ENCODE results near the gene PRR33.
"Not testable (repeated sequence)": the region's sequence is repeated elsewhere in the genome, so short reads cannot be mapped to it uniquely, and the experiment has no call there.

Gene PRR33

DNA sequence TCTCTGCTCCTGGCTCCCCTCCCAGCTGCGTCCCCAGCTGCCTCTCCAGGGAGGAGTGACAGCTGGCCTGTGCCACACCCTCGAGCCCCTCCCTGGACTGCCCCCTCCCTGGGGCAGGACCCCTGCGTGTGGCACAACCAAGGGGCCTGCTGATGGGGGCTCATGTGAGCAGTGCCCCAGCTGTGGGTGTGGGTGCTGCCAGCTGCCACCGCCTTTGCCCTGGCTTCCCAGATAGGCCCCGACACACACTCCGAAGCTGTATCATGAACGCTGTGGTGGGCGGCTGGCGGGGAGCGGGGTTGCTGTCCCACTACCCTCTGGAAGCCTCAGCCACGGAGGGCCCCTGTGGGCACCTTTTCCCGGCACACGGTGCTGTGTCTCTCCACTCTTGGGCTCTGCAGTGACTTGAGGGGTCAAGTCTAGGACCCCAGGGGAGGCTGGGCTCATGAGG lies 15.8 kb downstream of the PRR33 start:
- DNase-seq (ENCODE audit: low spot score): not testable (repeated sequence)

DNA sequence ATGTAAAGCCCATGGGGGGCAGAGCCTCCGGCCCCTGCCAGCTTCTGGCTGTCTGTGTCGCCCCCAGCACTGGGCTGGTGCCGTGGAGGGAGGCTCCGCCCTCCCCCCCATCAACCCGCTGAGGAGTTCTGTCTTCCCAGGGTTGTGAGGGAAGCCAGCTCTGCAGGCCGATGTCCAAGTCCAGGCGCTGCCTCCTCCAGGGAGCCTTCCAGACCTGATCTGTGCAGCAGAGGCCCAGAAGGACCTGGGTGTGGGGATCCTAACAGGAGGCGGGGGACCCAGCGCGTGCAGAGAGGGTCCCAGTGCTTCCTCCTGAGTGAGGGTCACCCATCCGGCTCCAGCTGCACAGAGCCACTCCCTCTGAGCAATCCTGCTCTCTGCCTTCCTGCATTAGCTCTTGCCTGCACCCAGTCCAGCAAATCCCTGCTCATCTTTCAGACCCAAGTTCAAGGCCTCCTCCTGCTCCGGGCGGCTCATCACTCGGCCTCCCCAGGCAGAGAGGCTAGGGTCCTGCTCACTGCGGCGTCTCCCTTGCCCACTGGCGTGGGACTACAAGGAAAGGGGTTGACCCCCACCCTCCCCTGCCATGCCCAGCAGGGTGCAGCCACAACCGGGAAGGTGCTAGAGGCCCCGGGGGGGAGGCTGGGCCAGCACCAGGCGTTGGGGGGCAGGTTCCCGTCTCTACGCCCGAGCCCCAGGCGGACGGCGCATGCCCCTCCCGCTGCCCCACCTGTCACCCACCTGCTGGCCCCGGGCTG lies 16.4 kb downstream of the PRR33 start:
- DNase-seq (ENCODE audit: low spot score): no peak

DNA sequence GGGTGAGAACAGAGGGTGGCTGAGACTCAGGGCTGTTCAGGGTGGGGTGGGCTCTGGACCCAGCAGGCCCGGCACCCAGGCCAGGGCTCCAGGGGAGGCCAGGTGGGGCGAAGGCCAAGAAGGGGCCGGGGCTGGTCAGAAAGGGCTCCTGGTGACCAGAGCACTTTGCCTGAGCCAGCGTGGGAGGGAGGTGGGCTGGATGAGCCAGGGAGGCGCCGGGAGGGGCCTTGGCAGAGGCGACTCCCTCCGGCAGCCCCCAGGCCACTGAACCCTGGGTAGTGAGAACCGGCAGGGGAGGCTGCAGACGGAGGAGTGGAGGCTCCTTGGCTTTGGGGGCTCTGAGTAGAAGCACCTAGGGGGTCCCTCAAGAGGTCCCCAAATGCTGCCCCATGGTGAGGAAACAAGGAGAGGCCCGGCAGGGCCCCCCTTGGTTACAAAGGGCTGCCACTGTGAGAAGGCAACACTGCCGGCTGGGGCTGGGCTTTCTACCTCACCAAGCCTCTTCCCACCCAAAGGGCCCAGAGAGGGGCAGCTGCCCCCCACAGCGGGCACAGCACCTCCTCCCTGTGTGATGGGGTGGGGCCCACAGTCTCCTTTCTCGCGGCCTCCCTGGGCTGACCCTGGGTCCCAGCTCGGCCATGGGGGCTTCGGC lies 17.1 kb downstream of the PRR33 start:
- DNase-seq (ENCODE audit: low spot score): not testable (repeated sequence)

DNA sequence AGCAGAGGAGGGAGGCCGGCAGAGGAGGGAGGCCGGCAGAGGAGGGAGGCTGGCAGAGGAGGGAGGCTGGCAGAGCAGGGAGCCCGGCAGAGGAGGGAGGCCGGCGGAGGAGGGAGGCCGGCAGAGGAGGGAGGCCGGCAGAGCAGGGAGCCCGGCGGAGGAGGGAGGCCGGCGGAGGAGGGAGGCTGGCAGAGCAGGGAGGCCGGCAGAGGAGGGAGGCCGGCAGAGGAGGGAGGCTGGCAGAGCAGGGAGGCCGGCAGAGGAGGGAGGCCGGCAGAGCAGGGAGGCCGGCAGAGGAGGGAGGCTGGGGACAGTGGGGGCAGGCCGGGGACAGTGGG lies 17.9 kb downstream of the PRR33 start:
- not testable (repeated sequence) for DNase-seq (ENCODE audit: low spot score)

DNA sequence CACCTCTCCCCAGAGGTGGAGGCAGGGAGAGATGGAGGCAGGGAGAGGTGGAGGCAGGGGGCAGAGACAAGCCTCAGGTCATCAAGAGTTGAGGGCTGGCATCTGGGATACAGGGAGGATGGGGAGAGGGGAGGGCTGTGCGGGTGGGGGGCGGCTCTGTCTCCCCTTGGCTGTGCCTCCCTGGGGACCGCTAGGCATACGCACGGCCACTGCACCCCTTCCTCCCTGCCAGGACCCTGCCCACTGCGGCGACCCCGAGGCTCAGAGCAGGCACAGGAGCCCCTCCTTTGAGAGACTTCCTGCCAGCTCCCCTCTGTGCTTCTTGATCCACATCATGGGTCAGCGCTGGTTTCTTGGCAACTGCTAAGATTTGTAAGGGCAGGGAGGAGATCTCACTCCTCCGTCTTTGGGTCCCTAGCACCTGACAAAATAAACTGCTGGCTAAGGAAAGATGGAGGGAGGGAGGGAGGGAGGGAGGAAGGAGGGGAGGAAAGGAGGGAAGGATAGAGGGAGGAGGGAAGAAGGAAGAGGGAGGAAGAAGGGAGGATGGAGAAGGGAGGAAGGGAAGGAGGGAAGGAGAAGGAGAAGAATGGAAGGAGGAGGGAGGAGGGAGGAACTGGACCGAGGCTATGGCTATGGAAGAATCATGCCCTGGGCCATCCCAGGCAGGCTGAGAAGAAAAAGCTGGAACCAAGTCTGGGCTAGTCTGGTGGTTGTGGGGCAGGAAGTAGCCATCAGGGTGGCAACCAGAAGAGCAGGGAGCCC lies 18.5 kb downstream of the PRR33 start:
- no peak for DNase-seq (ENCODE audit: low spot score)

DNA sequence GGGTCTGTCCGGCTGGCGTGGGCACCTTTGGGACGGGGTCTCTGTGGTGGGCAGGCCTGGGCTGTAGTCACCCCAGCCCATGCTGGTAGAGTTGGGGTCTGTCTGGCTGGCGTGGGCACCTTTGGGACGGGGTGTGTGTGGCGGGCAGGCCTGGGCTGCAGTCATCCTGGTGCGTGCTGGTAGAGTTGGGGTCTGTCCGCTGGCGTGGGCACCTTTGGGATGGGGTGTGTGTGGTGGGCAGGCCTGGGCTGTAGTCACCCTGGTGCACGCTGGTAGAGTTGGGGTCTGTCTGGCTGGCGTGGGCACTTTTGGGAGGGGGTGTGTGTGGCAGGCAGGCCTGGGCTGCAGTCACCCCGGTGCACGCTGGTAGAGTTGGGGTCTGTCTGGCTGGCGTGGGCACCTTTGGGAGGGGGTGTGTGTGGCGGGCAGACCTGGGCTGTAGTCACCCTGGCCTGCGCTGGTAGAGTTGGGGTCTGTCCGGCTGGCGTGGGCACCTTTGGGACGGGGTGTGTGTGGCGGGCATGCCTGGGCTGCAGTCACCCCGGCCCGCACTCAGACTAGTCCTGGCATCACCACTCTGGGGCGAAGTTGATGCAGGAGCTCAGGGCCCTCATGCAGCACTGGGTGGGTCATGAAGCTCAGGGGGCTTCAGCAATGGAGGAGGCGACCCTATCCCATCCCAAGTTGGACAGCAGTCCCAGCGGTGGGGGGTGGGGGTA lies 19.3 kb downstream of the PRR33 start:
- DNase-seq (ENCODE audit: low spot score): no peak

DNA sequence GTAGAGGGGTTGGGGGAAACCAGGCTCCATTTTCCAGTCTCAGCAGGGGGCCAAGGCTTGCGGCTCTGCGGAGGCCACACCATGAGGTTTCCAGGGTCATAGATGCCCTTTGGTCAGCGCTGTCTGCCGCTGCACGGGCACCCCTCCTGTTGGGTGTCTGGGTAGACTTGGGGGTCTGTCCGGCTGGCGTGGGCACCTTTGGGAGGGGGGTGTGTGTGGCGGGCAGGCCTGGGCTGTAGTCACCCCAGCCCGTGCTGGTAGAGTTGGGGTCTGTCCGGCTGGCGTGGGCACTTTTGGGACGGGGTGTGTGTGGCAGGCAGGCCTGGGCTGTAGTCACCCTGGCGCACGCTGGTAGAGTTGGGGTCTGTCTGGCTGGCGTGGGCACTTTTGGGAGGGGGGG lies 20.2 kb downstream of the PRR33 start:
- no peak for DNase-seq (ENCODE audit: low spot score)

DNA sequence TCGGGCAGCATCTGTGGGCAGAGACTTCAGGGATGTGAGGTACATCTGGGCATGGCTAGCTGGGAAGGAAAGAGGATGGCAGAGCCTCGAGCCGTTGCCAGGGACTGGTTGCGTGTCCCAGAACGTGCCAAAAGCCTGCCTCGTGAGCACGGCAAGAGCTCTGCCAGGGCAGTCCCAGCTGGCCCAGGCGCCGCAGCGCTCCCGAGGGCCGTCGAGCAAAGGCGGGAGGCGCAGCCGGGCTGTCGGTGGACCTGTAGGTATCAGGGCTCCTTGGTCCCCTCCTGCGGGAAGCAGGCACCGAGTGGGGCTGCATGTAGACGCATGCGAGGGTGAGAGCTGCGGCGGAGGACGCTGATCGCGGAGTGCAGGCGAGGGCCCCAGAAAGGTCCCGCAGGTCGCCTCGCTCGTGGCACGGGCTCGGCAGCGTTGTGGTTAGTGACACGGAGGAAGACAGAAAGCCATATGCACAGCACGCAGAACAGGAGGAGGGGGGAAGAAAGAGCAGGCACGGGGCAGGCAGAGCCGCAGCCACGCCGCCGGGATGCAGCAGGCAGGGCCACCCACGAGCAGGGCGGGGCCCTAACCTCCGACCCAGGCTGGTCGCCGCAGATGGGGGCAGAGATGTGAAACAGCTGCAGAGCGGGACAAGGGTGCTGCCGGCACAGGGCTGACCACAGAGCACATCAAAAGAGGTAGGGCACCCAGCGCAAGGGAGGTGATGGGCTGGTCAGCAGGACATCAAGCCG lies 20.8 kb downstream of the PRR33 start:
- DNase-seq (ENCODE audit: low spot score): no peak

DNA sequence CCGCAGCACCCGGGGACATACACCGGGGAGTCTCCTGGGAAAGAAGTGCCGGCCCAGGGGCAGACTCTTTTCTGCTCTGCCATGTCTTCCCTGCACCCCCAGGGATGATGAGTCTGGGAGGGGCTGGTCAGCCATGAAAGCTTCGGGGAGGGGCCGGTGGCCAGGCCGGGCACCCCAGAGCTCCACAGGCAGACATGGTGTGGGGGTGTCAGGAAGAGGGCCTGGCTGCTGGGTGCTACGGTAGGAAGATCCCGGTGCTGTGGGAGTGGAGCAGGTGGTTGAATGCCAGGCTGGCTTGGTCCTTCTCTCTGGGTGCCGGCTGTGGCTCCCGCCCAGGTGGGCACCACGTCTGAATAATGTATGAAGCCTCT lies 21.4 kb downstream of the PRR33 start:
- no peak for DNase-seq (ENCODE audit: low spot score)

DNA sequence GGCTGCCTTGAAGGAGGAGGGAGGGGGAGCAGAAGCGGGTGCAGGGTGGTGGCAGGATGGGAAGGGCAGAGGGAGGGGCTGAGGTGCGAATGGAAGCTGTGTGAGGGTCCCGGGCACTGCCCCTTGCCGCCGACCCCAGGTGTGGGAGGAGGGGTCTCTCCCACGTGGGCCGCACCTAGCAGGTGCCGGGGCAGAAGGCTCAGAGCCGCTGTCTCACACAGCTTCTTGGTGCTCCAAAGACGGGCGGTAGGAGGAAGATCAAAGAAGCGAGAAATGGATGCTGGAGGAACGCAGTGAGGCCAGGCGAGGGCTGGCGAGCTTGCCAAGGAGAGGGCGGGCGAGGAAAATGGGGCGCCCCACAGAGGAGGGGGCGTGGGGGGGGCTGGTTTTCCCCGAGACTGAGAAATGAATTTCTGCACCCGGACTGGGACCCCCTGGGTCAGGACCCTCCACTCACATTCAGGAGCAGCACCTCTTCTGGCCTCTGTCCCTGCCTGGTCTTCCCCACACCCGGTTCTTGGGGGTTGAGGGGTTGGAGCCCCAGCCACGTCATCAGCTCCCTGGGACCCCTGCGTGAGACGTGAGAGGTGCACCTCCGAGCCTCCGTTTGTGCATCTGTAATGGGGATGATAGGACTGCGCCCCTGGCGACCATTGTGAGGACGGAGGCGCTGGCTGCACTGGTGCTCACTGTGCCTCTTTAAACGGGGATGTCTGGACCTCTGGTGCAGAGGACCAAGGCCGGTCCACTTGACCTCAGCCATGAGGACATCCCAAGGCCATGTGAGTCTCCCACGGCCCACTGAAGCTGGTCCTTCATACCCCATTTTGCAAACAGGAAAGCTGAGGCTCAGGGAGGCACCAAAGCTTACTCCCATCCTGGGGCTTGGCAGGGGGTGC lies 22.0 kb downstream of the PRR33 start:
- DNase-seq (ENCODE audit: low spot score): no peak

DNA sequence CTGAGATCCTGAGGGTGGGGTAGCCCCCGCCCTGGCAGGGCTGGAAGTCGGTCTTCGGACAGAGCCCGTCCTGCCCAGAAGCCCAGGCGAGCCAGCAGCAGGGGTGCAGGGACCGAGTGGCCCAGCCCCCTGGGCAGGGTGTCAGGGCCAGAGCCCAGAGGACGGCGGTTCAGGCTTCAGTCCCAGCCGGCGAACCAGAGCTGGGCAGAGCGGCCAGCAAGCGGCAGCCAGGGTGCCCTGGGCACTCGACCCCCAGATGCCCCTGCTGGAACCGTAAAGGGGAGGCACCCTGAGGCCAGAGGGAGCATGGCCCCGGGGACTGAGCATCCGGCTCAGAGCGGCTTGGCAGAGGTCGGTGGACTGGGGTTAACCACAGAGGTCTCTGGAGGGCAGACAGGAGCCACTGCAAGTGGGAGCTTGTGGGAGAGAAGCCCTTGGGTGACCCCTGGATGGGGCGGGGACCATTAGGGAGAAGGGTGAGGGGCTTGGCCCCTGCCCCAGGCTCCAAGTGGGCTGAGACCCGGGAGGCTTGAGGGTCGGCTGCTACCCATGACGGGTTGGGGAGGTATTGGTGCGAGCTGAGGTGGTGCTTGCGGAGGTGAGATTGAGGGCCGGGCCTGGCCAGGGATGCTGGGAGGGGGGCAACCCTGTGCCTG lies 22.9 kb downstream of the PRR33 start:
- no peak for DNase-seq (ENCODE audit: low spot score)

DNA sequence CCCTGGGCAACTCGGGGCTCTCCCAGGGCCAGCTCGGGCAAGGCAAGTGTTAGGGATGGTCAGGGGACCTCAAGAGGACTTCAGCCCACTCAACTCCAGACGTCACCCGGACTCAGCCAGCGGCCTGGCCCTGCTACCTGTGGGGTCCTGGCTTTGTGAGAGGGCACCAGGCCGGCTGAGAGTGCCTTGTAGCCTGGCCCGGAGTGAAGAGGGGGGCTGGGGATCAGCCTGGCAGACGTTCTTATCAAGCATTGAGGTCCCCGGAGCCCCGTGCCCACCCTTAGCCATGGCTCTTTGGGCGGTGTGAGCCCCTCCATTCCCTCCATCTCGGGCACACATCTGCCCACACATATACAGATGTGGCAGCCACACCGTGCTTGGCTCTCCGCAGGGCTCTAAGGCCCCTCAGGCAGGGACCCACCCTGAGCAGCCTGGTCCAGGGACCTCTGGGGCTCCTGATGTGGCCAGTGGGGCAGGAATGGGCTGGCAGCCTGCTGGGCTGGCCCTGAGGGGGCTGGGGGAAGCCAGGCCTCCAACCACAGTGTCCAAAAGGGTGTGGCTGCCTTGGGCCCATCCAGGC lies 23.5 kb downstream of the PRR33 start:
- no peak for DNase-seq (ENCODE audit: low spot score)

DNA sequence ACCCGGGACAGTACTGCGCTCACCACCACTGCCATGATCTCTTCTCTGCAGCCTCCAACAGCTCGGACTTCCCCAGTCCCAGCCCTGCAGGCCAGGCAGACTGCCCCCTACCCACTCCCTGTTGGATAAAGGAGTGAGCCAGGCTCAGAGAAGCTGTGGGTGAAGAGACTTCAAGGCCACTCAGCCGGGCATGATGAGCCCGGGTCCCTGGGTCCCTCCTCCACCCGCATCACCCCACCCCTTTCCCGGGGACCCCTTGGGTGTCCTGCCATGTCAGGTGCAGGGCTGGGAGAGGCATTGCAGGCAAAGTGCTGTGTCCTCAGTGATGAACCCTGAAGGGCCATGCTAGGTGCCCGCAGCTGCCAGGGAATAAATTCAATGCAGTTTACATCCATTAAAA lies 24.3 kb downstream of the PRR33 start:
- DNase-seq (ENCODE audit: low spot score): no peak

DNA sequence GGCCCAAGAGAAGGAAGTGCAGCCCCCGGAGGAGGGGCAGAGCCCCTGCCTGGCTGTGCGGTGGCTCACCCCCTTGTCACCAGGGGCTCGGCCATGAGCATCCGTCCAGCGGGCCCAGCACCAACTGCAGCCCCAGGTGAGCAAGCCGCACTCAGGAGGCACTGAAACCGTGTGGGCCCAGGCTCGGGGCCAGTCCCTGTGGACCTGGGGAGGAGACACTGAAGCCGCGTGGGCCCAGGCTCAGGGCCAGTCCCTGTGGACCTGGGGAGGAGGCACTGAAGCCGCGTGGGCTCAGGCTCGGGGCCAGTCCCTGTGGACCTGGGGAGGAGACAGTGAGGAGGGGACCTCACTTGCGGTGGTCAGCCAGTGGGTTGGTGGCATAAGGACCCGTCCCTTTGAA lies 24.9 kb downstream of the PRR33 start:
- no peak for DNase-seq (ENCODE audit: low spot score)

DNA sequence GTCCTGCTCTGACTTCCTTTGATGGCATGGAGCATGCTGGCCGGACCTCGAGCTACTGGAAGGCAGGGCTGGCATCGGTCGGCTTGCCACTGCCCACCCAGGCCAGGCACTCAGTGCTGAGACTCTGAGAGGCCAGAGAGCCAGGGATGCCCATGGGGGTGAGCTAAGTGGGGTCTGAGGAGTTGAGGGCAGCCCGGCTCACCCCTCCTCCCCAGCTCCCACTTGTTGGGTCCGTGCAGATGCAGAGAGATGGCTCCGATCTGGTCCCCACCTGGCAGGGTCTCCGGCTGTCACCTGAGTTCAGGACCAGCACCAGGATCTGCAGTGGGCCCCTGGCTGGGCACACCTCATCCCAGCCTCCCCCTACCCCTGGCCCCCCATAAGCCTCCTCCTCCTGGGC lies 25.5 kb downstream of the PRR33 start:
- no peak for DNase-seq (ENCODE audit: low spot score)

DNA sequence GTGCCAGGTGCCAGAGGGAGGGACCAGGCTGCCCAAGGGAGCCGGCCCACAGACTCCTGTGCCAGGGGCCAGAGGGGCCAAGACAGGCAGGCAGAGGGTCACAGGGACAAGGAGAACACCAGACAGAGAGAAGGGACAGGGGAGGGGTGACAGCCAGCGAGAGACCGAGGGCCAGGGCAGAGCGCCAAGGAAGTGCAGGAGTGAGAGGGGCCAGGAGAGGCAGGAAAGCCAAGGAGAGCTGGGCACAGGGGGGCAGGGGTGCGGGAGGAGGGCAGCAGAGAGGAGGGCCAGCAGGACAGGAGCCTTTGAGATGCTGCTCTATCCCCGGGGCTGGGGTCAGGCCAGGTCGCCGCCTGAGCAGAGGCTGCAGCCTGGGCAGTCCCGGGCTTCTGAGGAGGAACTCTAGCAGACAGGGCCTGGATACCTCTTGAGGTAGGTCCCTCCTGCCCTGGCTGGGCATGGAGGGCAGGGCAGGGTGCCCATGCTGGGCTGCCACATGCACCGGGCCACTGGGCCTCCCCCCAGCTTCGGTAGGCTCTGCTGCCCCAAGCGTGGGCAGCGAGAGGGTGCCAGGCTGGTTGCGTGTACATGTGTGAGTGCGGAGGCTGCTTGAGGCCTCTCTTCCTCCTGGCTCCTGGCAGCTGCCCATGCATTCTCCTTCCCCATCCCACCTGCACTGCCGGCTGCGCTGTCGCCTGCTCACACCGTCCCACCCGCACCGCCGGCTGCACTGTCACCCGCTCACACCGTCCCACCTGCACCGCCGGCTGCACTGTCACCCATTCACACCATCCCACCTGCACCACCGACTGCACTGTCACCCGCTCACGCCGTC lies 26.6 kb downstream of the PRR33 start:
- no peak for DNase-seq (ENCODE audit: low spot score)

DNA sequence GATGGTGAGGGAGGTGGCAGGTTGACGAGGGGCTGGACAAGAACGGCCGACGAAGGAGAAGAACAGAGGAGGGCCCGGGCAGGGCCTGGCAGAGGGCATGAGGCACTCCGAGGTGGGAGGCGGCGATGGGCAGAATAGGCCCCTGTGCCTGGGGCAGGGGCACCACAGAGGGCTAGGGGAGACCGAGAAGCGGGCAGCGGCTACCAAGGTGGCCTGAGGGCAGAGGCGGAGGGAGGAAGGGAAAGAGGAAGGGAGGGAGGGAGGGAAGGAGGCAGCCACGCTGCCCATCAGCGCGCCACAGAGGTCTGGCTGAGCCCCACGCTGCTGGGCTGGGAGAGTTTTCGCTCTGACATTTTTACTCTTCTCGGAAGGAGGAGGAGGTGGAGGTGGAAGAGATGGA lies 27.5 kb downstream of the PRR33 start:
- no peak for DNase-seq (ENCODE audit: low spot score)

DNA sequence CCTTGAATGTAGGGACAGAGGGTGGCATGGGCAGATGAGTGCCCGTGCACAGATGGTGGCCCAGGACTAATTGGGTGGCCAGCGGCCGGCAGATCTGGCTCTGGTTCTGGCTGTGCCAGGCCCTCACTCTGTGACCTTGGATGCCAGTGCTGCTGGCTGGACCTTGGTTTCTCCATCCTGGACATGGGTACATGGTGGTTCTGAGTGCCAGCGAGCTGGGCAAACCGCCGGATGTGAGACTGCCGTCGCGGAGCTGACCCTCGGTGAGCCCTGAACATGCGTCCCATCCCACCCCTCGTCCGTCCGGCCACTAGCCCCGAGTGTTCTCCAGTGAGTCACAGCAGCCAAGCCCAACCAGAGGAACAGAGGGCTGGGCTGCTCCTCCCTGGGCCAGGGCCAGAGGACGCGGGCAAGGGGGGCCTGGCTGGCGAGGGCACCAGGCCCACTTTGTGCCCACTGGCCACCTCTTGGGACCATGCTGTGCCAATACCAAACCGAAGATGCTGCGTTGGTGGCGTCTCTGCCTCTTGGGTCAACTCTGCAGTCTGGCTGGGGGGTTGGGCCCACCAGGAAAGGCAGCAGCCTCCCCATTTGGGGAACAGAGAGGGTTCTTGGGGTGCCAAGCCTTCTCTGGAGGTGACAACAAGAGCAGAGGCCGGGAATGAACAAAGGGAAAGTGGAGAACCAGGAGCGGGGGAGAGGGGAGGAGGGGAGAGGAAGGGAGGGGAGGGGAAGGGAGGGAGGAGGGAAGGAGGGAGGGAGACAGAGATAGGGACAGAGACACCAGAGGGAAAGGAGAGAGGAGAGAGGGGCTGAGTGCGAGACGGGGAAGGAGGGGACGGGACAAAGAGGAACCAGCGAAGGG lies 28.1 kb downstream of the PRR33 start:
- DNase-seq (ENCODE audit: low spot score): no peak

Data from NAMALWA (cell line).